GM19452 (cell line): ENCODE results near the gene LRMDA.

Experiments used
- ATAC-seq: cut with Tn5 transposase; IDR thresholded peaks from one replicate; pipeline ENCODE4 v1.9.1; 2021; ENCODE audit not compliant: unreplicated experiment

LRMDA gene

DNA sequence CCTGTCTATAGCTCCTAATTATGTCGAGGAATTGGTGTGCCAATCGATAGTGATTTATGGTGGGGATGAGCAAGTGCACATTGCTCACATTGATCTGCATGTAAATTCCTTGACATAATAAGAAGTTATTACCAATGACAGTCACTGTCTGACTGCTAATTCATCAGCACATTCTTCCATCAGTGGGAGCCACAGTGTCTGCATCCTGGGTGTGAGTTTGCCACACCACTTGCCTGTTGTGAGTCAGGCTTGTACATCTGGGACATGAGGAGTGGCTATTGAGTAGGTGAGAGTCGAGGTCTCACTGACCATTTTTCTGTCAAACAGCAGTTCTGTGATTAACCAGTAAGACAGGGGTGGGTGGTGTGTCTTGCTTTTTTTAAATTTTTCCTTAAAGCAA is 263.4 kb downstream of the LRMDA start:
- no peak for ATAC-seq

DNA sequence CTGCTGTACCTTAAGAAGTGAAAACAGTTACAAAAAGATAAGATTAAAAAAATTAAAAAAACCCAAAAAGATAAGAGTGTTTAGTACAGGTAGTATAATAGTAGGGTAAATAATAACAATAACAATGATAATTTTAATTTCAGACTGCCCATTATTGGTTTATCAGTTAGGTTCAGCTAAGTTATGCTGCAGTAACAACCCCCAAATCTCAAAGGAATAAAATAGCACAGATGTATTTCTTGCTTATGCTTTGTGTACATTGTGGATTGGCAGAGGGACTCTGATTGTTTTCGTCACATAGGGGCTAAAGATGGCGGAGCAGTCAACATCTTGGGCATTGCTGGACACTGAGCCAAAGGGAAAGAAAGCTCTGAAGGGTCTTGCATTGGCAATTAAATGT is 264.6 kb downstream of the LRMDA start:
- ATAC-seq = no peak

DNA sequence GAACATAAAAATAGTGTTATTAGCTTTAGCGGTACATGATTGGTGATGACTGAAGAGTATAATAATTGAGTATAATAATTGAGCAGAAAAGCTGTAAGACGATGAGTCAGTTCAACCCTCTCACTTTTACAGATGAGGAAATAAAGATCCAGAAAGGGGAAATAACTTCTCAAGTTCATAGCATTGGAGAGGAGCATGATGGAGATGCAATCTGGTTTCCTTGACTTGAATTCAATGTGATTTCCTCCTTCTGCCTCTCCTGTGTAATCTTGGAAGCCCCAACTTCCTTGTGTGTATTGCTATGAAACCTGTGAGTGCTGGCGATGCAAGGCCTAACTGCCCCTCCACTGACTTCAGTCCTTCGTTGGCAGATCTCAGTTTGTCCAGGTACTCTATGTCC is 265.1 kb downstream of the LRMDA start:
- no peak for ATAC-seq

DNA sequence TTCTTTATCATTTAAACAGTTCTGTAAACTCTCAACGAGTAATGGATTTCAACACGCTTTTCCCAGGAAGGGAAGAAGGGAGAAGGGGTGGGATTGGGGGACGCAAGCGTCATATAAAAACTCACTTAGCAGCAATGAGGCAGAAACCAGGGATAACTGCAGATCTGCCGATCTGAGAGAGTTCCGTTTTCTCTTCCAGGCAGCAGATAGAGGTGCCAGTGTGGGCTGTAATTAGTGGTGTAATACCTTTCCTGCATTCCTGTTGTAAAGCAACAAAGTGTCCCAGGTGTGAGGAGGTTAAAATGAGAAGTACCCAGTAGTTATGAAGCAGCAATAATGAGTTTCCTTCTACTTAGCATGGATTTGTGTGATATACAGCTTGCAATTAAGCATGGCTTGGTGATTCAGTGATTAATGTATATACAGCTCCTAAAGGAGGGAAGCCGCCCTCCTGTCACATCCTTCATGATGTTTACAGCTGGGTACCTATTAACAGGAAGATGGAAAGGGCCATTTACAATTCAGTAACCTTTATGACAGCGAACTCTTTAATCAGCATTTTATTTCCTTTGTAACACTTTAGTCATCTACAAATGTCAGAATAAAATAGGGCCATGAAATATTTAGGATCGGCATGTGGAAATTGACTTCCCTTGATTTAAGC is 271.9 kb downstream of the LRMDA start:
- ATAC-seq = no peak

DNA sequence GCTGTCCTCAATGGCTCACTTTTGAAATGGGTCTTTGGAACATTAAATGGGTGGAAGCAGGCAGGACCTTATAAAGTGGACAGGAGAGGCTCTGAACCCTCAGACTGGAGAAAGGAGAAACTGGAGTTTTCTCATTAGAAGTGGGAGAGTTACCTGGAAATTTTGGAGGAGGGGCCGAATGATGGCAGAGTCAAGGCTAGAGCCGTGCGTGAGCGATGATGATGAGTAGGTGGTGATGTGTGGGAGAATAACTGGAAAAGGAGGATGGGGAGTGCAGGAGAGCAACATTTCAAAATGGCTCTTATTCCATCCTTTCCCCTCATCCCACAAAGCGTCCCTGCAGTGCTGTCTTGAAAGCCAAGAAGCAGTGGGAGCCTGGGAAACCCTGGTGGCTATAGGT is 274.0 kb downstream of the LRMDA start:
- no peak for ATAC-seq

DNA sequence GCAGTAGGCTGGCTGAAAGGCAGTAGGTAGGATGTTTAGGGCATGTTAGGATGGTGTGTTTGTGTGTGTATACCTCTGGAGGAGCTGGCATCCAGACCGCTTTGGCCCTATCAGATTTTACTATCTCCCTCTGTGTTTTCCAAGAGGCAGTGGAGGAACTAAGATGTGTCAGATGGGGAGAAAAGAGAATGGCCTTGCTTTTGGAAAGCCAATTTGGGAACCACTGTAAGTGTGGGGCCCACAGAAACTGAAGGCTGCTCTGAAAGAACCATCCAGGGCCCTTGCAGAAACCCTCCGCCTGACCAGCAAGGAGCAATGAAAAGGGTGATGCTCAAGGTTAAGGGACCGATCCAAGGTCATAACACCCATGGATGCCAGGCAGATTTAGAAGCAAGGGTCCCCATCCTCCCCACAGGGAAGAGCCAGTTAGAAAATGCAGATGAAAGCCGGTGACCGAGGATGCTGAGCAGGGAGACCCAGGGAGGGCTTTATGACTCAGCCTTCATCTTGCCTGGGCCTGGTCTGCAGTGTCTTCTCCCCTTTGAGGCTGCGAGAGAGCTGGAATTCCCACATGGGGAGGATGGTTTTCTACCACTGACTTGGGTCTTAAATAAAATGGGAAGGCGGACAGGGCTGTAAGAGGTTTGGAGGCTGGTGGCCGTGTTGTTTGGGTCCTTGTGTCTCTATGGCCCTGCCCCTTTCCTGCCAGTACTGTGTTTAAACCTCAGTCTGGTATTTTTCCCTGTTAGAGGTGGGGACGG is 275.8 kb downstream of the LRMDA start:
- no peak for ATAC-seq

DNA sequence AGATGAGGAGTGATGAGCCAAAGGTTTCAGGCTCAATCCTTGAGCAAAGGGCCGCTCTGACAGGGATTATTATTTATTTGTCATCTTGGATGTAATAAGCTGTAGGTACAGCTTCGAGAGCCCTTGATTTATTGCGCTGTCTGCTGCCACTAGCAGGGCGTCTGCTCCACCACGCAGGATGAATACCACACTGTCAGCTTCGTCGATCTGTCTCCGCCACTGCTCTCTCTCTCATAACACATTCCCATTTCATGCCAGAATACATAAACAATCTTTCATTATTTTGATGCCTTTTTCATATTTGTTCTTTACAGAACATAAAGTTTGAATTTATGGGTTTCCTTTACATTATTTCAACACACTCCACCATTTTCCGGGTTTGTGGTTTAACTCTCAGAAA is 276.6 kb downstream of the LRMDA start:
- ATAC-seq = no peak

DNA sequence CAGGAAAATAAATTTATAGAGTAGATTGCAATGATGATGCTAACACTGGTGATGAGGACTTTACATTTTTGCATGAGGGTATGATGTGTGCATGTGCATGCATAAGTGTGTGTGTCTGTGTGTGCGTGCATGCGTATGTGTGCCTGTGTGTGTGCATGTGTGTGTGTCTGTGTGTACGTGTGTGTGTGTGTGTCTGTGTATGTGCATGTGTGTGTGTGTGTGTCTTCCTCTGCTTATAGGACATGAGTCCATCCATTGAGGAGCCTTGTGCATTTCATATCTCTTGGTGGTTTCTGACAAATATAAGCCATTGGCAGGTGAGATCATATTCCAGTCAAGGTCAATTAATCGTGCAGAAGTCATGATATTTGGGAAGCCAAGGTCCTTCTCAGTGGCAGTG is 277.8 kb downstream of the LRMDA start:
- ATAC-seq = no peak

DNA sequence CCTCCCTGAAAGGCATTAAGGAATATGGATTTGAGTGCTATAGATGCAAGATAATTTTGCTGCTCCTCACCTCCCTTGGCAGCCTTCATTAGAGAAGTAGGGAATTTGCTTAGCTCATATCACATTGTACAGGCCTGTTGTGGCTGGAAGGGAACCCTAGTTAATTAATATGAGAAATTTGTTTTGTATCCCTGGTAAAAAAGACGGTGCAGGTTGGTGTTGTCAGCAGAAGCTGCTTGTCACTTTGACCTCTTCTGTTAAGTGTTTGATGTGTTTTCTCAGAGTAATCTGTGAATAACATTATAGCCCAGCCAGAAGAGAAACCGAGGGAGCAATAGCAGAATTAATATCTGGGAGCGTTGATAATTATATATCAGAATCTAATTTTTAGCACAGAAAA is 278.4 kb downstream of the LRMDA start:
- no peak for ATAC-seq

DNA sequence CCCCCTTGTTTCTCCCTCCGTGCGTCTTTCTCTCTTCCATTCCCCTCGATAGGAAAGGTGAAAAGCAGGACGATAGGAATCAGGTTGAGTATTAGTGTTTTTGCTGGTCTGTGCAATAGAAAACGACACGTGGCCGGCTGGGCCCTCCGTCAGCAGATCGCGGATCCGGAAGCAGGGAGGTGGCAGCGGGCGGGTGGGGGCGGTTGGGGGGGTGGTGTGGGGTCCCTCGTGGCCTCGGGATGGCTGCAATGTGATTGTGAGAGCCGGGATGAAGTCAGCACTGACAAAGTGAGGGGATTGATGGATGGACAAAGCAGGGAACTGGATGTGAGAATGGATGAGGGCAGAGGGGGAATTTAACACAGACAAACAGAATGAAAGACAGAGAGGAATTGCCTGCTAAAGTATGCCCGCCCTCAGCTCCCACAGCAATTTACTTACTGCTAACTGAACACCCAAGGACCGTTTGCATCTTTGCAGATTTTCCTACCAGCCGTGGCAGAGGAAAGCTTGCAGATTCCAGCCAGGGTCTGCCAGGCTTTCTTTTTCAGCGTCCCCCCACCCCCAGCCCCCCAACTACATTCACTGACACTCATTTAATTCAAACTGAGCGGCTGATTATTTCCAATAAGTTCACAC is 280.9 kb downstream of the LRMDA start:
- no peak for ATAC-seq

DNA sequence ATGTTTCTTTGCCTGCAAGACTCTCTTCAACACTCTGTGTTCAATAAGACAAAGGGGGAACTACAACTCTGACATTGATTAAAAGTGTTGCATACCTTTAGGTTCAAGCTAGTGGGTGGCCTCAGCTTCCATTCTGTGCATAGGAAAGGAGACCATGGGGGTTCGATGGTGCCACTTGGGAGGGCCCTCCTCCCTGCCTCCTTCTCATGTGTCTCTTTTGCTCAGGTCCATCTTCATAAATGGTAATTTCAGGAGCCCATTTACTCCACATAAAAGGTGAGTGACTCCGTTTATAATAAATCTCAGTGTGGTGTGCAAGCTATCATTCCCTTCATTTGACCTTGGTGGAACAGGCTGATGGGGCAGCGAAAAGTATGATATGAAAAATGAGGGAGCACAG is 285.1 kb downstream of the LRMDA start:
- ATAC-seq = no peak

DNA sequence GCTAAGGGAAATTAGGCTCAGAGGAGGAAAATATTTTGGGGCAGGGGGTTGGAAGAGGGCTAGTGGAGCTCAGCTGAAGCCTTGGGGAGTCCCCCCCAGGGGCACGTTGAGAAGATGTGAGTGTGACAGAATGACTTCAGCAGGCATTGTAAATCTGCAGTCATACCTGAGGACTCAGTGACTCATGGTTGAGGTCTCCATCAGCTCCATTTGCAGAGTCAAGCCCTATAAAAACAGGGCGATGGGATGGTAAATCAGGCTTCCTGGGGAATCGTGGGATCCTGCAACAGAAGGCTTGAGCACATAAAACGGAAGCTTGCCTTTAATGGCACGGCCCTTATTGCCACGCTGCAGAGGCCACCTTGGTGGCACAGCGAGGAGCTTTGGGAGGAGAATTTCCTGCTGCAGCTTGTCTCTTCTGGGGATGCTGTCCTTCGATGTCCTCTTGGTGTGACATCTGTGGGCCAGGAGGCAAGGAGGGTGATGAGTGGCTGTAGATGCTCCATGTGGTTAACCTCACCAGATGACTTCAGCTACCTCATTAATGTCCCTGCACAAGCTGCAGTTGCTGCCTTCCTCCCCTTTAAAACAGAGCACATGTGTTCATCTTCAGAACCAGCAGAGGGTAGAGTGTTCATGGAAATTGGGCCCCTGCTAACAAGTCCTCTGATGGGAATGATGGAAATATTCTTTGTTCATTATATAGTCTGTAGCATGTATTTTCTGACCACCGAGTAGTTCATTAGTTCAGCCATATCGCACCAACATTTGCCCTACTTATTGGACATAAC is 285.9 kb downstream of the LRMDA start:
- no peak for ATAC-seq

DNA sequence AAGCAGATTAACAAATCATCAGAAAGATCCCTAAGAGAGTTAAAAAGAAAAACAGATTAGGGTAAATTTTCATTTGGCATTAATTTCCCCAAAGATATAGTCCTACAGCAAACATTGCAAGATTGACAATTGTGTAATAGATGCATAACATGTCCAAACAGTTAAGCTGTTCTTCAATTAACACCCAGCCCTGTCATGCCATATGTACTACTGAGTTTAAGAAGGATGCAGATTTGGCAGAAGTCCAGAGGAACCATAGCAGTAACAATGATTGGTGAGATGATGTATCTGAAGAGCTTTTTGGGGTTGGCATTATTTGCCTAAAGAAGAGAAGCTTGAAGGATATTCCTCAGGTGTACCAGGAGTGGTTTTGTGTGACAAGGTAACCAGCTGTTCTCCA is 287.6 kb downstream of the LRMDA start:
- no peak for ATAC-seq

DNA sequence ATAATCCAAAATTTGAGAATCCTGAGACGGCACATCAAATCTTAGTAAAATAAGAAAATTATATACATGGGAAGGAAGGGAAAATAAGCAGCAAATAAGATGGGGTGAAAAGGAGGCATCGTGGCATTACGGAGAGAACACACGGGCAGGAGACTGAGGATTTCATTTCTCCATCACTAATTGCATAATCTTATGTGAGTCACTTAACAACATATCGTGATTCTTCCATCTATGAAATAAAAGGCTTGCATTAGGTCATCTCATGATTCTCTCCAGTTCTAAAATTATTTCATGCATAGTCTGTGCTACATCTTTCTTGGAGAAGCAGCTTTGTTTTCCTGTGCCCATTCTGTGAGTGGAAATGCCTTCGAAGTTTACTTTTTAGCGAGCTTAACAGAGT is 288.7 kb downstream of the LRMDA start:
- no peak for ATAC-seq

DNA sequence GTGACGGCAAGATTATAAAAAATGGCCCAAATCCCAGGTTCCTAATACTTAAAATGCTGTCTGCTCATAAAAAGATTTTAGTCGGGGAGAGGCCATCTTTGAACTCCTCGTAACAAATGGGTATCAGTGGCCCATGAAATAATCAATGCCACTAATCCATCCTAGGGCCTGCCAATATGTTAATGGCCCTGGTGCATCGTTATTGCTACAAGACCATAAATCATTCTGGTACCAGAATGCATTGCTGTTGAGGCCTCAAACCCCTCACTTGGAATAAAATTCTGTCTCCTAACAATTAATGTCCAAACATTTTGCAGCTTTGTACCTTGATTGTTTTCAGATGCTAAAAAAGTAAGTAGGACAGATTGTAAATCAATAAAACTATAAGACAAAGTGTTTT is 290.6 kb downstream of the LRMDA start:
- no peak for ATAC-seq

DNA sequence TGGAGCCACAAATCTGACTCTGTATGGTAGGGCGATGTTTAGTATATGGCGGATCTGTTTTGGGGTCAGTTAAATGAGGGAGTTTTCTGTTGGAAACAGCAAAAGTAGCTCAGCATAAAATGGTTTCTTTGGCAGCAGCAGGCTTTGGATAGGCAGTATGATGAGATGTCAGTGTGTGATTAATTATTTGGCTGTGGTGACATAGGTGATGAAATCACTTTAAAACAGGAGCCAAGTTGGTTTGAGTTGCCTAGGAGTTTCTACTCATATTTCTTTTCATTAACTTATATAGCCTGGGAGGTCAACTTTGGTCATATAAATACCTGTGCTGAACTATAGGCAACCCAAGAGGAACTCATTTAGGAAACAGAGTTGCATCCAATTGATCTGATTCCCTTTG is 291.2 kb downstream of the LRMDA start:
- no peak for ATAC-seq

DNA sequence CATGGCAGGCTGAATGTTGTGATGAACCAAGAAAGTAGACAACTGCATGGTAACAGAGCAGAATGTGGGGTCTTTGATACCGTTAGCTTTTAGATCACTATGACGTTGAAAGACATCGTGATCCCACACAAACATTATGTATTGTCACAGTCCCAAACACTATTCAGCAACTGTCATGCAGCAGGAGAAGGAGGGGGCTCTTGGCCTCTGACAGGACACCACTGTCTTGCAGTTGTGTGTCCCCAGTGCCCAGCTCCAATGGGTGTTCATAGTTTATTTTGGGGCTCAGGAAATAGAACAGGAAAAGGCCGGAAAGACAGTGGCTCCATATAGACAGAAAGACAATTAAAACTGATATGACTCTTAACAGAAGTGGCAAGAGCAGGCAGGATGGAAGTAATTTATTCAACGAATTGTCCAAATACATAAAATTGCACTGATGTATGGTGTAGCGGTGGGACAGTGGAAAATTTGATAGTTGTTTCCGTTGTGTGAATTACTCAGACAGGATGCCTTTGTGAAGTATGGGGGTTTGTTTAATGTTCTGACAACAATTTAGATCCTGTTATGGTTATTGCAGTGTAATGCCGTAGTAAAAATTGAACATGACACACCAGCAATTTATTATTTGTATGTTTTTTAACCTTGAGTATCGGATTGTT is 292.0 kb downstream of the LRMDA start:
- ATAC-seq = no peak

DNA sequence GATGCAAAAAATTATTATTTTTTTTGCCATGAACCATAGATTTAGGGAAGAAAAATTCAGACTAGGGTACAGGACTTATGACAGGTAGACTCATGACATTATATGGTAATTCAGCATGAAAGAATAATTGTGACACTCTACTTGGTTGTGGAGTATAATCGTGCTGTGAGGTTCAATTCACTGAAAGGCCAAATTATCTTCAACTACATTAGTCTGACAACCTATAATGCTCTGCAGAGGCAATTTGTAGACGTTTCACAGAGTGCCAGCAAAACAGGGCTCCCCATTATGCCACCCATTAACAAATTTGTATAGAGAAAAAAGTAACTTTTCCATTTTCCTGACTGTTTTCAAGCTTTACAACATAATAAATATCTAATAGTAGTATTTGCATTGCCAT is 292.6 kb downstream of the LRMDA start:
- no peak for ATAC-seq

DNA sequence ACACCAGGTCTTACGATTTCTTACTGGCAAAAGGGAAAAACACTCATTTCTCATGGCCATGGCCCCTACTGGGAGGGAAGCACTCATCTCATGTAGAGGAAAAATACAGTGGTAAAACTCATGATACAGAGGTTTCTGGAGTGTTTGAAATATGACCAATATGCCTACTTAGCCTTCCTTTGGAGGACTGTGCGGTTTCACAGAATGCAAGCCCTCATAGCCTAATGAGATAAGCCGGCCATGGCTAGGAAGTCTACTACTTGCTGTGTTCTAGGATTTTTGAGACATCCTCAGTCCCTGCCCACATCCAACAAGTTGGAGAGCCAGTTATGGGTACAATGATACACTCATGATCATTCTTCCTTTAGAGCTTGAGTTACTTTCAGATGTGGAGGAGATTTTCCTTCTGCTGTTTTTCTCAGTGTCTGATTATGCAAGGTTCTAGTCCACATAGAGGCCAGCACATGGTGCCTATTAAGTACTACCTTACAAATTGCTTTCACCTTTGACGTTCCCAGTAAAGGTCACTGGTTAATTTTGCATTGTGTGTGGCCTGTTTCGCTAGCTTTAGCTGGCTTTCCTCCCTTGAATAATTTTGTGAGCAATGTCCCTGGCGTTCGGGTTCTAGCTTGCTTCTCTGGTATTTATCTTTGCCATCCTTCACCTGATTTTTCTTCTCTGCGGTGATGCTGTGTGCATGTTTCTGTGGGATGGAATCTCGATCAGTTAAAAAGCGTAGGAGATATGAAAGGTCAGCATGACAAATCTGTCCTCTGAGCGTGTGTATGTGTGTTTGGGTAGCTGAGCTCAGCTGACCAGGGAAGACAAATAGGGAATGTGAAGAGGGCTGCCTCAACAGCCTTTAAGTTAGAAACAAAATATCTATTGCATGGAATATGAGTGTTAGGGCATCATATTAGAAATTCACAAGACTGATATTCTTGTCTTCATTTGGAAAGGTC is 295.4 kb downstream of the LRMDA start:
- ATAC-seq = no peak

DNA sequence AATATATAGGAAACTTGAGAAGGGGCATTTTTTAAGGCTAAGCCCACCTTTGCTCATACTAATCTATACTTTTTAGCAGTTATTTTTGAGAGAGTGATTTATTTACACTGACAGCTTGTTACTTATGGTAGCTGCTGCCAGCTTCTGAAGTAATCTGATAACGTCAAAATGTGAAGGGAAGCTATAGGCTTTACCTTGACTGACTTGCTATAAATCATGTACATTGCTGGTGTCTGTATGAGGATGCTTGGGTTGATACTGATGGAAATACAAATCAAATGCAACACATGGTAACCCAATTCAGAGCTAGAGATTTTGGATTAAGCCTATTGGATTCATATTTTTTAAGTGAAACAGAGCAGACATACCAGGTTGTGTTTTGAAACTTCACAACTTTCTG is 299.4 kb downstream of the LRMDA start:
- ATAC-seq = no peak
